K562 (cell line): ENCODE measurements around the gene SORCS2. TPM values are rescaled to one million over a fixed set of nuclear protein-coding genes. Genes with fewer than 3 reads are reported as not detected.

Experiments used
- CBX2 ChIP-seq: fragments of 200-600 bp; sonication (generic); IDR thresholded peaks from one replicate; pipeline ENCODE4 v1.6.1; 2012; ENCODE audit warnings: mild to moderate bottlenecking, low read length, inconsistent platforms; ENCODE audit not compliant: insufficient read depth, poor library complexity, severe bottlenecking
- CREM ChIP-seq: IDR thresholded peaks from 2 replicates; pipeline ENCODE4 v1.6.1; 2014; ENCODE audit warnings: antibody characterized with exemption, low read depth
- HNRNPLL ChIP-seq: fragments of 200-400 bp; formaldehyde crosslinking; IDR thresholded peaks from 2 replicates; pipeline ENCODE4 v1.6.1; 2017; ENCODE audit warnings: low read length, low read depth, mild to moderate bottlenecking; ENCODE audit not compliant: poor library complexity, severe bottlenecking
- SLC30A9 ChIP-seq: fragments of 250-450 bp; sonication (Bioruptor Pico); IDR thresholded peaks from 2 replicates; pipeline ENCODE4 v1.8.0; 2022; ENCODE audit warnings: mild to moderate bottlenecking, moderate library complexity
- ZNF407 ChIP-seq: fragments of 450-650 bp; IDR thresholded peaks from 2 replicates; pipeline ENCODE4 v1.6.1; 2016; ENCODE audit warnings: low read depth
- ZNF77 ChIP-seq: fragments of 250-450 bp; sonication (Bioruptor Pico); IDR thresholded peaks from 2 replicates; pipeline ENCODE4 v1.5.0; 2020
- ZZZ3 ChIP-seq: fragments of 450-650 bp; IDR thresholded peaks from 2 replicates; pipeline ENCODE4 v1.6.1; 2016; ENCODE audit warnings: antibody characterized with exemption, mild to moderate bottlenecking, moderate library complexity
- polyA plus RNA-seq, 8 experiments: library from polyadenylated mRNA; depleted of rRNA in 4 of 8; stranded (reverse) in 5 of 8; unstranded in 3 of 8; fragments of >200 nt; fragmentation: Nextera tagmentation in 2 of 8; fragmentation: Illumina TruSeq in 1 of 8; extraction: Ambion mirVana in 2 of 8; extraction: Trizol in 1 of 8; gene quantifications; 2 replicates each; pipeline versions ENCODE4 v1.2.1 to v1.2.3, GENCODE V29; 2011 to 2014; ENCODE audit warnings: inconsistent platforms in 1 of 8, missing spikeins in 1 of 8
- total RNA-seq, 7 experiments: library from RNA; depleted of rRNA in 6 of 7; stranded (reverse); fragments of >200 nt in 6 of 7; fragmentation: Illumina TruSeq in 2 of 7; extraction: Trizol in 2 of 7; gene quantifications; 2 replicates each; pipeline versions ENCODE4 v1.2.1 to v1.2.3, GENCODE V29; 2011 to 2021; ENCODE audit warnings: low replicate concordance in 1 of 7

The SORCS2 gene
- total and polyA plus RNA-seq, 9 of the 15 experiments (the other 6 are each of a cell fraction or from before 2014, with no cell fraction given): not detected

DNA sequence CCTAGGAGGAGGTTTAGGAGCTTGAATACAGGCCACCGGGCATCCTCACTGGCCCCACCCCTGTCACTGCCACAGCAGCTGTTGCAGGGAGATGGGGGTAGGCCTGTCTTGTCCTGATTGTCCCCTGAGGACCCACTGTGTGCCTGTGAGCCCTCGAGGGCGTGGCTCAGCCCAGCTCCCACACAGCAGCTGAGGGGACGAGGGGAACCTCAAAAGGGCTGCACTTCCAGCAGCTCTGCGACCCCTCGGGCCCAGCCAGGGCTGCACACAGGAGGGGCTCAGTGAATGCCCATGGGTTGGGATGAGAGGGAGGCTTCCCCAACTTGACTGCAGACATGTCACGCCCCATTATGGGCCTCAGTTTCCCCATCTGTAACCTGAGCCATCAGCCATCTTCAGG is 521.4 kb downstream of the SORCS2 start (continued):
- no peak for TF ChIP-seq ZNF407
- TF ChIP-seq CREM: no peak
- no peak for TF ChIP-seq HNRNPLL
- no peak for TF ChIP-seq ZZZ3
- no peak for TF ChIP-seq ZNF77 (CRISPR knock-in tag)
- no peak for TF ChIP-seq CBX2
- TF ChIP-seq SLC30A9: no peak
